Stimulated activated CD8-positive, alpha-beta memory T cell treated with anti-CD3 and anti-CD28 coated beads, Interleukin-15, amount 100 ng/mL, for 48 hours (primary cell): ENCODE measurements around the gene CARD16.

Source experiments
- DNase-seq, 2 donors: peaks; one replicate each; pipeline ENCODE4 v3.0.0-alpha.2; 2020; ENCODE audit warnings: low read depth in 2 of 2

The CARD16 gene

GRCh38 chr11:104992781-104993180 lies 52.4 kb downstream of the CARD16 start:
- DNase-seq: no peak

- DNase-seq: no peak
Measured at GRCh38 chr11:104991994-104992393, 53.1 kb downstream of the CARD16 start.
